Measurements from ENCODE around the gene SPSB1.

DNA sequence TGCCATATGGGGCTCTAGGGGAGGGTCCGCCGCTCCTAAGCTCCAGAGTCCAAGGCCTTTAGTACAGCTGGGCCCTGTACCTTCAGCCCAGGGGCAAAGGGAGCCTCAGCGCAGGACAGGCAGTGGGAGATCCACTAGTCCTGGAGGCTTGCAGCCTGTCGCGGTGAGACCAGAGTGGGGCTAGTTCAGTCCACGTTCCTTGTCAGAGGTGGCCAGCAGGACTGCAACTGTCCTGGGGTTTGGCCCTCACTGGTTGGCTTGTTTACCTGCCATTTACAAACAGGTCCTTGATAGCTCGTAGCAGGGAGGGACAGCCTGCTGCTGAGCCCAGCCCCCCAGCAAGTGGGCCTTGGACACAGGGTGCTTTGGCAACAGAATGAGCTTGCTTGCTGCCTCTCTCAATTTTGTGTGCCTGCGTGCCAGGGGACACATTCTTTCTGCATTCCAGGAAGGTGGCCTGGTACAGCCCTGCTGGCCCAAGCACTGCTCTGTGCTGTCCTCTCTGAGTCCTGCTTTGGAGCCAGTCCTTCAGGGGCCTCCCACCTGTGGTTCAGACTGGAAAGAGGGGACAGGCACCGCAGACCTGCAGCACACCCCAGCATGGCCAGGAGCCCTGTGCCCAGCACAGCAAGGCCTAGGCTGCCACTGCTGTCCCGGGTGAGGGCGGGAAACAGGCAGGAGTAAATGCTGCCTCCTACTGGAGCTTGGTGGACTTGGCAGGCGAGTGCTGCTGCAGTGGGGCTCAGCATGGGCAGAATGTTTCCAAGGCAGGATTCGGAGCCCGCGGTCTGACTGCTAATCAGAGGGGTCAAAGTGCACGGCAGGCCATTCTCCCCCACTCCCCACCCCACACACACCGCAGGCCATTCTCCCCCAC, 42.9 kb upstream of the SPSB1 start:
- TF ChIP-seq CTCF (IDR thresholded peaks at IDR 0.05; ENCODE audit: low read length): peak; percentile 44
- no peak for TF ChIP-seq EZH2 (optimal IDR thresholded peaks at IDR 0.05; ENCODE audit: low read depth, low read length)
- no peak for TF ChIP-seq EZH2phosphoT487 (IDR thresholded peaks at IDR 0.05; ENCODE audit: low read length)
